SKM-1 treated with dmso at 0.1 percent for 144 hours (cell line): Measurements from ENCODE around the gene SPSB3.
"Not testable (repeated sequence)": the region's sequence is repeated elsewhere in the genome, so short reads cannot be mapped to it uniquely, and the experiment has no call there.

Experiments
- DNase-seq: peaks from one replicate; lab custom pipeline; 2025; ENCODE audit not compliant: unreplicated experiment; lab: John Stamatoyannopoulos, UW

The SPSB3 gene

DNA sequence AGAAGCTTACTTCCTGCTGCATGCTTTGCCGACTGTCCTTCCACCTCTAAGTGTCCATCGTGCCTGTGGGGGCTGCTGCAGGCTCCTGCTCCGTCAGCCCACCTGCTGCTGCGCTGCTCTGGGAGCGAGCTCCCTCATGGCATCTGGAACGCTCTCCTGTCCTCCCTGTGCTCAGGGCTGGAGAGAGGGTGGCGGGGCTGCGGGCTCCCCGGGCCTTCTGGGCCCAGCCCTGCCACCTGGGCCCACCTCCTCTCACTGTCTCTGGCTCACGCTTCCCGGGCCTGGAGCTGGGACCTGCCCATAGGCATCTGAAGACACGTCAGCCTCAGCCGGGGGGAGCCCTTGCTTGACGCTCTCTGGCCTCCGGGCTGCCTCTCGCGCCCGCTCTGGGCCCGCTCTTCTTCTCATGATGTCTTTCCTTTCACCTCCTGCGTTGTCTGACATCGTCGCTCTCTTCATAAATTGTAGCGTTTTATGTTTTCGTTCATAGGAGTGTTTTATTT lies 38.0 kb downstream of the SPSB3 start:
- DNase-seq = no peak

- DNase-seq = no peak
Observed at GRCh38 chr16:1743376-1744337, 38.7 kb downstream of the SPSB3 start.

- DNase-seq = no peak
Observed at GRCh38 chr16:1741553-1742165, 40.7 kb downstream of the SPSB3 start.

DNA sequence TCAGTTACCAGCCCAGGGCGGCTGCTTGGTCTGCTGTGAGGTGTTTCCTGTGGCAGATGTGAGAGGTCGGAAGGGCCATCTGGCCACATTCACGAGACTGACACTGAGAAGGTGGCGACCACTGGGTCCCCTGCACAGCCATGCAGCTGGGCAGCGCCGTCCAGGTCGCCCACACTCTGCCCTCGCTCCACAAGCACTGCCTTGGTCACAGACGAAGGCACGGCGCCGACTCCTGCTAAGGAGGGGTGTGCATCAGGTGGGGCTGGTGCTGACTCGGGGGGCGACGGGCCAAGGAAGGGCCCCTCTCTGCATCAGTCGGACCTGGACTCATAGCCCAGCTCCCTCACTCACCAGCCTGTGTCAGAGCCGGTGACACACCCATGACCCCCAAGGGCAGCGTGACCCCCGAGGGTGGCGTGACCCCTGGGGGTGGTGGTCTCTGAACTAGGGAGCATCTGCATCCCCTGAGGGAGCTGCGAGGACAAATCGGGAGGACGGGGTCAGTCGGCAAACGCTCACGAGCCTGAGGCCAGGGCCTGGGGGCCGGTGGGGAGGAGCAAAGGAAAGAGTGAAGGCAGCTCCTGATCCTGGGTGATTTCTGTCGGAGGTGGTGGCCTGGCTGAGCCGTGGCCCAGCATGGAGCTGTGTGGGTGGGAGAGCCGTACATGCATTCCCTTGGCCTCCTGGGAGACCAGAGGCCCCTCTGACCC lies 41.4 kb downstream of the SPSB3 start:
- no peak for DNase-seq

DNA sequence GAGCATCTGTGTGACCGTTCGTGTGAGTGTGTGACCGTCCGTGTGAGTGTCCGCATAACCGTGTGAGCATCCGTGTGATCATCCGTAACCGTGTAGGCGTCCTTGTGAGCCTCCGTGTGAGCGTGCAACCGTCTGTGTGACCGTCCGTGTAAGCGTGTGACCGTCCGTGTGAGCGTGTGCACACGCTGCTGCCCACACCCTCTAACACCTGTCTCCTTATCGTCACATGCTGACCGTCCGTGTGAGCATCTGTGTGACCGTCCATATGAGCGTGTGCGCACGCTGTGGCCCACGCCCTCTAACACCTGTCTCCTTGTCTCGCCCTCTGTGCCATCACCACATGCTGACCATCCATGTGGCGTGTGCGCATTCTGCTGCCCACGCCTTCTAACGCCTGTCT lies 42.1 kb downstream of the SPSB3 start:
- no peak for DNase-seq

DNA sequence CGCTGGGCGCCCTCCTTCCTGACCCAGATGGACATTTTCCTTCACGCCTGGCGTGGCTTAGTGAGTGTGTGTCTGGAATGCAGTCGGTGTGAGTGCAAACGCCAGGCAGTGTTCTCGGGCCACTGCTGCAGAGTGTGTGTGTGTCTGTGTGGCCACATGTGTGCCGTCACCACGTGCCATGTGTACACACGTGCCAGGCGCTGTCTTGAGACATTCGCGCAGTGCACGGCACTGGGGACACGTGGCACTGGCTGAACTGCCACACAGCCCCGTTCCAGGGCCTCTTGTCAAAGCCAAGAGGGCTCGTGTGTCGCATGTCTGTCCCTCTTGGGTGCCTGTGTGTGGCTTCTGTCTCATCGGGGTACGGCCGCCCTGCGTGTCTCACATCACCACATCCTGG lies 47.6 kb downstream of the SPSB3 start:
- DNase-seq = no peak

GRCh38 chr16:1734123-1734522 lies 48.2 kb downstream of the SPSB3 start:
- DNase-seq = no peak

GRCh38 chr16:1732551-1732987 lies 49.8 kb downstream of the SPSB3 start:
- DNase-seq = not testable (repeated sequence)

DNA sequence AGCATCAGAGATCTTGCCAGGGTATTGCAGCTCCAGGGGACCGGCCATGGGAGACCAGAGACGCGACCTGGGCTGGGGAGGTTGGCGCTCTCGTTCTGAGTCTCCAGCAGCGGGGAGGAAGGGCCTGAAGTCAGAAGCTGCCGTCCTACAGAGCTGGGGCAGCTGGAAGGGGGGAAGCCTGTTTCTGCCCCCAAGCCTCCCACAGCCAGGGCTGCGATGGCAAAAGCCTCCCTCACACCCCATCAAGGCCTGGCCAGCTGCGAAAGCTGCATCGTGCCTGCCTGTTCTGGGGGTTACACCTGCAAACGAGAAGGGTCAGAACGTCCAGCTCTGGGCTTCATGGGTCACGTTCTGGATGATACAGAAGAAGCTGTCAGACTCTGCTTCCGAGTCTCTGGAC lies 50.3 kb downstream of the SPSB3 start:
- no peak for DNase-seq

DNA sequence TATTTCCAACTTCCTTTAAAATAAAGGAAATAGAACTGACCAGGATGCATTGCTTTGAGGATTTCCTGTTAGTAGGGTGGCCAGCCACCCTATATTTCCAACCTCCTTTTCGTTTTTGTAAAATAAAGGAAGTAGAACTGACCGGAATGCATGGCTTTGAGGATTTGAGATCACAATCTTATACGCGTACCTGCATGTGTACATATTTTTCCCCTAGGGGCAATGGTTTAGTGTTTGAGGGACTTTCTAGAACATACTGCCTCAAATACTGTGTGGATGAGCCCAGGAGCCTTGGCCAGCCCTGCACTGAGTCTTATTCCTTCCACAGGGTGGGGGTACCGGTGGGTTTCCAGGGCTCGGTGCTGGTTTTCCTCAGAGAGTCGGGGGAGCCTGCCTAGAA lies 50.8 kb downstream of the SPSB3 start:
- no peak for DNase-seq

- DNase-seq = no peak
Observed at GRCh38 chr16:1731073-1731472, 51.3 kb downstream of the SPSB3 start.

GRCh38 chr16:1729445-1729844 lies 52.9 kb downstream of the SPSB3 start:
- no peak for DNase-seq

- DNase-seq = no peak
Observed at GRCh38 chr16:1729026-1729425, 53.3 kb downstream of the SPSB3 start.

DNA sequence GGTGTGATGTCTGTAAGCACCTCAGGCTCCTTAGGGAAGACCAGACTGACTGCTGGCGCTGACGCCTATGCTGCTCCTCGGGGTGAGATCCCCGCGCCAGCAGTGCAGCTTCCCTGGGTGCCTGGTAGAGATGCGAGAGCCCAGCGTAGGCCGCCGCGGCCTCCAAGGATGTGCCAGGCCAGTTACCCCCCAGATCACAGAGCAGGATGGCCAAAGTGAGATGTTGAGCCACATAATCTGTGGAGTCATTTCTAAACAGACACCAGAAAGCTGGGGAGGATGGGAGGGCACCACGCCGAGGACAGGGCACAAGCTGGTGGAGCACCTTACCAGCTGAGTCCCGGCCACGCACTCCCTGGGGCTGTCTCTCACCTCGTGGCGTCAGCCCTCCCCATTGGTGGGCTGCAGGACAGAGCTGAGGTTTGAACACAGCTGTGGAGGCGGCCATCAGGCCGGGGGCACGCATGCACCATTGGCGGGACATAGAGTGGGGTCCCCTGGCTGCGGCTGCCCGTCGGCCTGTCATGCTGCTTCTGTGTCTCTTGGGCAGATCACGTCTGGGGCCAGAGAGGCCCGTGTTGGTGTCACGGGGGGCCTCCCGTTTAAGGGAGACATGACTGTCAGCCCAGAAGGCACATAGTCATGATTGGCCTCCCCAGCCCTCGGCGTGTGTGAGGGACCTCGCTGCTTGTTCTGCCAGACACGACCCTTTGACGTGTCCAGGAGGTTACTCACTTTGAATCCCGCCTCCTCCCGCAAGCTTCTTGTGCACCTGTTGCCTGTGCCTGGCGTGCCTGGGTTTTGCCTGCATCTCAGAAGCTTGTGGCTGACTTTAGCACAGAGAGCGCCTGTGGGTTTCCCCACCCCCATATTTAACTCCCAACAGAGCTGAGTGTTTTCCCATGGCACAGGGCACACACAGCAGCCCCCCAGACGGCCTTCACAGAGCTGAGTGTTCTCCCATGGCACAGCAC lies 54.4 kb downstream of the SPSB3 start:
- no peak for DNase-seq
